Measurements from ENCODE around the gene GLT8D1. TPM values are rescaled to one million over a fixed set of nuclear protein-coding genes. Genes with fewer than 3 reads are reported as not detected.

GLT8D1 gene
- total RNA-seq, 2 donors from 2014 or later = 54.4 to 72.2 TPM

- 87 to 91% methylated on average over 2 of the region's 2 CpGs for WGBS, 2 experiments (ENCODE audit: insufficient coverage in 1 of 2, insufficient read length in 1 of 2)
- TF ChIP-seq, protein P1, sequence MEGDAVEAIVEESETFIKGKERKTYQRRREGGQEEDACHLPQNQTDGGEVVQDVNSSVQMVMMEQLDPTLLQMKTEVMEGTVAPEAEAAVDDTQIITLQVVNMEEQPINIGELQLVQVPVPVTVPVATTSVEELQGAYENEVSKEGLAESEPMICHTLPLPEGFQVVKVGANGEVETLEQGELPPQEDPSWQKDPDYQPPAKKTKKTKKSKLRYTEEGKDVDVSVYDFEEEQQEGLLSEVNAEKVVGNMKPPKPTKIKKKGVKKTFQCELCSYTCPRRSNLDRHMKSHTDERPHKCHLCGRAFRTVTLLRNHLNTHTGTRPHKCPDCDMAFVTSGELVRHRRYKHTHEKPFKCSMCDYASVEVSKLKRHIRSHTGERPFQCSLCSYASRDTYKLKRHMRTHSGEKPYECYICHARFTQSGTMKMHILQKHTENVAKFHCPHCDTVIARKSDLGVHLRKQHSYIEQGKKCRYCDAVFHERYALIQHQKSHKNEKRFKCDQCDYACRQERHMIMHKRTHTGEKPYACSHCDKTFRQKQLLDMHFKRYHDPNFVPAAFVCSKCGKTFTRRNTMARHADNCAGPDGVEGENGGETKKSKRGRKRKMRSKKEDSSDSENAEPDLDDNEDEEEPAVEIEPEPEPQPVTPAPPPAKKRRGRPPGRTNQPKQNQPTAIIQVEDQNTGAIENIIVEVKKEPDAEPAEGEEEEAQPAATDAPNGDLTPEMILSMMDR (conservative IDR thresholded peaks at IDR 0.05) = no peak
- H3K27me3 Mint-ChIP-seq (ENCODE audit: insufficient read depth) = no peaks in the 10 kb centered on the region
- H3K4me3 Mint-ChIP-seq = no peak overlapping the region
- H3K27ac Mint-ChIP-seq = no peak overlapping the region
- H3K36me3 ChIP-seq (ENCODE audit: control insufficient read depth, insufficient read depth, low read length) = peaks cover 86% of the 10 kb centered on the region
- peaks cover 8% of the 10 kb centered on the region for H3K4me1 Mint-ChIP-seq
- no peak overlapping the region for H3K27ac ChIP-seq (ENCODE audit: low read depth, low read length)
- H3K9ac ChIP-seq (ENCODE audit: extremely low read depth, low read length, poor library complexity, severe bottlenecking) = no peak overlapping the region
- H3K36me3 Mint-ChIP-seq (ENCODE audit: low read depth) = peaks cover 88% of the 10 kb centered on the region
- no peaks in the 10 kb centered on the region for H3K9me3 Mint-ChIP-seq
- no peak for DNase-seq
- H3K27me3 ChIP-seq (ENCODE audit: control insufficient read depth, insufficient read depth, low read length, poor library complexity, severe bottlenecking) = no peaks in the 10 kb centered on the region
- H3K4me1 ChIP-seq (ENCODE audit: control insufficient read depth, insufficient read depth, low read length) = no peaks in the 10 kb centered on the region
- no peak overlapping the region for H3K4me3 ChIP-seq (ENCODE audit: low read length)
- H3K9me3 ChIP-seq (ENCODE audit: control insufficient read depth, low read length) = no peaks in the 10 kb centered on the region
Measured at GRCh38 chr3:52690560-52690959, 15.0 kb downstream of the GLT8D1 start.

- H3K9ac ChIP-seq (ENCODE audit: extremely low read depth, low read length, poor library complexity, severe bottlenecking) = no peak overlapping the region
- no peak overlapping the region for H3K27ac Mint-ChIP-seq
- no peaks in the 10 kb centered on the region for H3K27me3 ChIP-seq (ENCODE audit: control insufficient read depth, insufficient read depth, low read length, poor library complexity, severe bottlenecking)
- H3K27me3 Mint-ChIP-seq (ENCODE audit: insufficient read depth) = no peaks in the 10 kb centered on the region
- no peak overlapping the region for H3K4me3 ChIP-seq (ENCODE audit: low read length)
- H3K36me3 ChIP-seq (ENCODE audit: control insufficient read depth, insufficient read depth, low read length) = peaks cover 73% of the 10 kb centered on the region
- no peaks in the 10 kb centered on the region for H3K9me3 ChIP-seq (ENCODE audit: control insufficient read depth, low read length)
- H3K4me1 ChIP-seq (ENCODE audit: control insufficient read depth, insufficient read depth, low read length) = no peaks in the 10 kb centered on the region
- H3K36me3 Mint-ChIP-seq (ENCODE audit: low read depth) = peaks cover 74% of the 10 kb centered on the region
- no peaks in the 10 kb centered on the region for H3K9me3 Mint-ChIP-seq
- no peak for DNase-seq
- H3K4me3 Mint-ChIP-seq = no peak overlapping the region
- H3K27ac ChIP-seq (ENCODE audit: low read depth, low read length) = no peak overlapping the region
- 92 to 100% methylated on average over 2 to 3 of the region's 3 CpGs for WGBS, 2 experiments (ENCODE audit: insufficient coverage in 1 of 2, insufficient read length in 1 of 2)
- H3K4me1 Mint-ChIP-seq = peaks cover 14% of the 10 kb centered on the region
- TF ChIP-seq, protein P1 (conservative IDR thresholded peaks at IDR 0.05) = no peak
Measured at GRCh38 chr3:52689151-52689550, 16.4 kb downstream of the GLT8D1 start.

DNA sequence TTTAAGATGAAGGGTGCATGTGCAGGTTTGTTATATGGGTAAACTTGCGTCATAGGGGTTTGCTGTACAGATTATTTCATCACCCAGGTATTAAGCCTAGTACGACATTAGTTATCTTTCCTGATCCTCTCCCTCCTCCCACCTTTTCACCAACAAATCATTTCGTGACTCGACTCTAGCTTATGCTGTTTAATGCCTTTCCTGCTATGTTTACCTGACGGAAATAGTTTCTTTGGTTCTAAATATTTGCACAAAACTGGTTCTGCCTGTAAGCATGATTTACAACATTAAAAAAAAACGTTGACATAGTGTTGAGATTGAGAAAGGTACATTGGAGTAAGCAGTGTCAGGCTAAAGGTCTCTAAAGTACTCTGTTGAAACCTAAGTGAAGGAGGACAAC is 17.3 kb downstream of the GLT8D1 start:
- peaks cover 65% of the 10 kb centered on the region for H3K36me3 ChIP-seq (ENCODE audit: control insufficient read depth, insufficient read depth, low read length)
- TF ChIP-seq, protein P1 (conservative IDR thresholded peaks at IDR 0.05) = no peak
- DNase-seq = no peak
- no peaks in the 10 kb centered on the region for H3K9me3 ChIP-seq (ENCODE audit: control insufficient read depth, low read length)
- no peak overlapping the region for H3K9ac ChIP-seq (ENCODE audit: extremely low read depth, low read length, poor library complexity, severe bottlenecking)
- H3K4me1 ChIP-seq (ENCODE audit: control insufficient read depth, insufficient read depth, low read length) = no peaks in the 10 kb centered on the region
- H3K27me3 ChIP-seq (ENCODE audit: control insufficient read depth, insufficient read depth, low read length, poor library complexity, severe bottlenecking) = no peaks in the 10 kb centered on the region
- no peaks in the 10 kb centered on the region for H3K9me3 Mint-ChIP-seq
- H3K27me3 Mint-ChIP-seq (ENCODE audit: insufficient read depth) = no peaks in the 10 kb centered on the region
- H3K4me1 Mint-ChIP-seq = peaks cover 14% of the 10 kb centered on the region
- H3K36me3 Mint-ChIP-seq (ENCODE audit: low read depth) = peaks cover 65% of the 10 kb centered on the region
- no peak overlapping the region for H3K27ac Mint-ChIP-seq
- no peak overlapping the region for H3K27ac ChIP-seq (ENCODE audit: low read depth, low read length)
- H3K4me3 ChIP-seq (ENCODE audit: low read length) = peak overlapping the region; percentile 98
- 95% methylated on average over 6 of the region's 6 CpGs for WGBS, 2 experiments (ENCODE audit: insufficient coverage in 1 of 2, insufficient read length in 1 of 2)
- H3K4me3 Mint-ChIP-seq = no peak overlapping the region
